Prostate gland (tissue), 2 donors: ENCODE results near the gene RRAS2. TPM values are rescaled to one million over a fixed set of nuclear protein-coding genes. Genes with fewer than 3 reads are reported as not detected.

Experiments used
- DNase-seq: peaks from one replicate; pipeline ENCODE4 v3.0.0-alpha.2; 2019; ENCODE audit warnings: low spot score
- H3K27ac ChIP-seq, 2 donors: fragments of 200-600 bp; sonication (generic); 2 replicates each; pipeline ENCODE4 v1.5.1; 2017 to 2019
- H3K27me3 ChIP-seq: fragments of 200-600 bp; sonication (generic); replicated peaks from 2 replicates; pipeline ENCODE4 v1.5.1; 2019; ENCODE audit not compliant: insufficient read depth
- H3K36me3 ChIP-seq, 2 donors: fragments of 200-600 bp; sonication (generic); 1 replicate in 1 of 2; 2 replicates in 1 of 2; pipeline versions ENCODE4 v1.5.1 to v1.8.1; 2017 to 2019
- H3K4me1 ChIP-seq: fragments of 200-600 bp; sonication (generic); replicated peaks from 2 replicates; pipeline ENCODE4 v1.5.1; 2019
- H3K4me3 ChIP-seq, 2 donors: fragments of 200-600 bp; sonication (generic); 2 replicates each; pipeline ENCODE4 v1.5.1; 2017 to 2019
- H3K9me3 ChIP-seq: fragments of 200-600 bp; sonication (generic); 2 replicates; pipeline ENCODE4 v1.5.1; 2017
- CTCF ChIP-seq, 4 experiments: fragments of 200-600 bp in 2 of 4; fragments of 450-650 bp in 2 of 4; sonication (generic) in 2 of 4; IDR thresholded peaks; 1 replicate in 3 of 4; 2 replicates in 1 of 4; pipeline ENCODE4 v1.5.1; 2016 to 2019; ENCODE audit warnings: antibody characterized with exemption in 4 of 4, mild to moderate bottlenecking in 2 of 4, moderate library complexity in 2 of 4
- POLR2A ChIP-seq: fragments of 450-650 bp; IDR thresholded peaks from one replicate; pipeline ENCODE4 v1.6.1; 2016; ENCODE audit warnings: antibody characterized with exemption, mild to moderate bottlenecking
- POLR2AphosphoS5 ChIP-seq: sonication (generic); formaldehyde crosslinking; IDR thresholded peaks from one replicate; pipeline ENCODE4 v1.6.1; 2017; ENCODE audit warnings: antibody characterized with exemption
- WGBS: methylation state at CpG from one replicate; pipeline ENCODE4 v1.1.5; 2018; 5-methylcytosine and 5-hydroxymethylcytosine counted together
- intact Hi-C: fragments of 100-400 bp; cut with DNase I; formaldehyde crosslinking; loops from one replicate; pipeline ENCODE4 v1.14.2; 2022
- total RNA-seq, 2 donors: library from RNA; depleted of rRNA; stranded (reverse); fragments of >200 nt; gene quantifications; one replicate each; pipeline ENCODE4 v1.1.0, GENCODE V29; 2016

Gene RRAS2
- total RNA-seq, 2 donors from 2014 or later = 40.5 to 59.6 TPM

- no peaks in the 10 kb centered on the region for H3K4me1 ChIP-seq
- H3K4me3 ChIP-seq = no peak overlapping the region
- no peaks in the 10 kb centered on the region for H3K9me3 ChIP-seq
- no peak for DNase-seq
- 94% methylated on average over 2 of the region's 2 CpGs for WGBS
- H3K27me3 ChIP-seq = no peaks in the 10 kb centered on the region
- no peaks in the 10 kb centered on the region for H3K36me3 ChIP-seq
- TF ChIP-seq CTCF (IDR thresholded peaks at IDR 0.05) = no peak
- no peak for TF ChIP-seq POLR2A
- TF ChIP-seq POLR2AphosphoS5 = no peak
- intact Hi-C loops = no loop called here
- no peak overlapping the region for H3K27ac ChIP-seq
Measured at GRCh38 chr11:14264966-14265365, 94.0 kb downstream of the RRAS2 start.

- no peaks in the 10 kb centered on the region for H3K36me3 ChIP-seq
- no peak overlapping the region for H3K27ac ChIP-seq
- no peak for DNase-seq
- no peaks in the 10 kb centered on the region for H3K4me1 ChIP-seq
- no peaks in the 10 kb centered on the region for H3K9me3 ChIP-seq
- no peak for TF ChIP-seq POLR2A
- no peak for TF ChIP-seq POLR2AphosphoS5
- no peak for TF ChIP-seq CTCF (IDR thresholded peaks at IDR 0.05)
- intact Hi-C loops = no loop called here
- H3K4me3 ChIP-seq = no peak overlapping the region
- 86% methylated on average over 8 of the region's 8 CpGs for WGBS
- no peaks in the 10 kb centered on the region for H3K27me3 ChIP-seq
Measured at GRCh38 chr11:14262271-14262846, 96.6 kb downstream of the RRAS2 start.

GRCh38 chr11:14261066-14261465 is 97.9 kb downstream of the RRAS2 start:
- no peak for DNase-seq
- no peak overlapping the region for H3K4me3 ChIP-seq
- no peak overlapping the region for H3K27ac ChIP-seq
- intact Hi-C loops = no loop called here
- H3K4me1 ChIP-seq = no peaks in the 10 kb centered on the region
- H3K36me3 ChIP-seq = no peaks in the 10 kb centered on the region
- TF ChIP-seq POLR2AphosphoS5 (no peak), CTCF (IDR thresholded peaks at IDR 0.05) (no peak), POLR2A (no peak)
- H3K27me3 ChIP-seq = no peaks in the 10 kb centered on the region
- no peaks in the 10 kb centered on the region for H3K9me3 ChIP-seq
- 64% methylated on average over 4 of the region's 4 CpGs for WGBS

GRCh38 chr11:14259878-14260277 is 99.1 kb downstream of the RRAS2 start:
- DNase-seq = no peak
- Histone ChIP-seq H3K27me3 (no peaks in the 10 kb centered on the region), H3K4me3 (no peak overlapping the region), H3K27ac (no peak overlapping the region), H3K4me1 (no peaks in the 10 kb centered on the region), H3K9me3 (no peaks in the 10 kb centered on the region), H3K36me3 (no peaks in the 10 kb centered on the region)
- WGBS = 100% methylated on average over 1 of the region's 1 CpG
- intact Hi-C loops = no loop called here
- TF ChIP-seq CTCF (IDR thresholded peaks at IDR 0.05) = no peak
- TF ChIP-seq POLR2A = no peak
- TF ChIP-seq POLR2AphosphoS5 = no peak

GRCh38 chr11:14259186-14259784 is 99.7 kb downstream of the RRAS2 start:
- Histone ChIP-seq H3K36me3 (no peaks in the 10 kb centered on the region), H3K9me3 (no peaks in the 10 kb centered on the region), H3K27ac (no peak overlapping the region), H3K4me1 (no peaks in the 10 kb centered on the region), H3K27me3 (no peaks in the 10 kb centered on the region), H3K4me3 (no peak overlapping the region)
- TF ChIP-seq POLR2A = no peak
- no peak for TF ChIP-seq POLR2AphosphoS5
- no peak for TF ChIP-seq CTCF (IDR thresholded peaks at IDR 0.05)
- 77% methylated on average over 38 of the region's 38 CpGs for WGBS
- no peak for DNase-seq
- intact Hi-C loops = no loop called here
